Fibroblast of lung (primary cell): ENCODE data around the gene PSPN. TPM values are rescaled to one million over a fixed set of nuclear protein-coding genes. Genes with fewer than 3 reads are reported as not detected.

Experiments used
- DNase-seq, 2 donors: peaks; one replicate each; pipeline versions ENCODE4 v3.0.0 to v3.0.0-alpha.2; 2010; ENCODE audit warnings: low read depth in 2 of 2
- H2AFZ ChIP-seq: 2 replicates; pipeline ENCODE4 v1.5.1; 2012; ENCODE audit warnings: low read length, control low read depth, inconsistent platforms
- H3K27ac ChIP-seq: 2 replicates; pipeline ENCODE4 v1.5.1; 2011; ENCODE audit warnings: low read length, control low read depth; ENCODE audit not compliant: insufficient read depth
- H3K27me3 ChIP-seq: 2 replicates; pipeline ENCODE4 v1.5.1; 2011; ENCODE audit warnings: mild to moderate bottlenecking, low read length; ENCODE audit not compliant: control insufficient read depth, insufficient read depth
- H3K36me3 ChIP-seq: 2 replicates; pipeline ENCODE4 v1.5.1; 2011; ENCODE audit warnings: low read length; ENCODE audit not compliant: control insufficient read depth, insufficient read depth
- H3K4me1 ChIP-seq: 2 replicates; pipeline ENCODE4 v1.5.1; 2011; ENCODE audit warnings: low read length; ENCODE audit not compliant: control insufficient read depth, insufficient read depth; ENCODE audit errors: extremely low read depth
- H3K4me2 ChIP-seq: 2 replicates; pipeline ENCODE4 v1.5.1; 2011; ENCODE audit warnings: low read length, control low read depth; ENCODE audit not compliant: insufficient read depth; ENCODE audit errors: extremely low read depth
- H3K4me3 ChIP-seq, 4 experiments: fragments of 200-600 bp in 1 of 4; sonication (generic) in 1 of 4; replicated peaks in 1 of 4; 2 replicates each; pipeline ENCODE4 v1.5.1; 2011 to 2016; ENCODE audit warnings: low read length in 4 of 4, low read depth in 3 of 4, mild to moderate bottlenecking in 3 of 4, control low read depth in 2 of 4, inconsistent platforms in 1 of 4, mixed read lengths in 1 of 4; ENCODE audit not compliant: insufficient read depth in 1 of 4; ENCODE audit errors: control extremely low read depth in 1 of 4
- H3K79me2 ChIP-seq: 2 replicates; pipeline ENCODE4 v1.5.1; 2012; ENCODE audit warnings: mild to moderate bottlenecking, low read length, inconsistent platforms; ENCODE audit not compliant: control insufficient read depth, insufficient read depth
- H3K9ac ChIP-seq: 2 replicates; pipeline ENCODE4 v1.5.1; 2011; ENCODE audit warnings: mild to moderate bottlenecking, low read length, control low read depth; ENCODE audit not compliant: insufficient read depth
- H3K9me3 ChIP-seq: 2 replicates; pipeline ENCODE4 v1.5.1; 2012; ENCODE audit warnings: low read depth, low read length; ENCODE audit not compliant: control insufficient read depth, insufficient read depth
- H4K20me1 ChIP-seq: 2 replicates; pipeline ENCODE4 v1.5.1; 2011; ENCODE audit warnings: low read length; ENCODE audit not compliant: control insufficient read depth, insufficient read depth; ENCODE audit errors: extremely low read depth
- EZH2 ChIP-seq: IDR thresholded peaks from 2 replicates; pipeline ENCODE4 v1.5.1; 2012; ENCODE audit warnings: low read length, control low read depth, mild to moderate bottlenecking; ENCODE audit errors: missing control alignments
- polyA plus RNA-seq, 2 donors: library from polyadenylated mRNA; depleted of rRNA in 1 of 2; stranded (reverse) in 1 of 2; unstranded in 1 of 2; fragments of >200 nt; gene quantifications; 2 replicates each; pipeline ENCODE4 v1.2.1, GENCODE V29; 2011 to 2012; ENCODE audit warnings: missing spikeins in 1 of 2
- total RNA-seq: library from RNA; depleted of rRNA; stranded (reverse); fragments of >200 nt; gene quantifications from 2 replicates; pipeline ENCODE4 v1.2.1, GENCODE V29; 2014
- TF ChIP-seq, protein P1 (sequence below), 2 donors: IDR thresholded peaks in 1 of 2; conservative IDR thresholded peaks in 1 of 2; 1 replicate in 1 of 2; 2 replicates in 1 of 2; pipeline ENCODE4 v1.5.1; 2011 to 2012; ENCODE audit warnings: low read length in 2 of 2, control low read depth in 1 of 2, inconsistent platforms in 1 of 2, low read depth in 1 of 2, mild to moderate bottlenecking in 1 of 2

Gene PSPN
- total and polyA plus RNA-seq, 2 donors (not counting 1 experiment from before 2014, with no cell fraction given): 0.25 to 0.99 TPM

DNA sequence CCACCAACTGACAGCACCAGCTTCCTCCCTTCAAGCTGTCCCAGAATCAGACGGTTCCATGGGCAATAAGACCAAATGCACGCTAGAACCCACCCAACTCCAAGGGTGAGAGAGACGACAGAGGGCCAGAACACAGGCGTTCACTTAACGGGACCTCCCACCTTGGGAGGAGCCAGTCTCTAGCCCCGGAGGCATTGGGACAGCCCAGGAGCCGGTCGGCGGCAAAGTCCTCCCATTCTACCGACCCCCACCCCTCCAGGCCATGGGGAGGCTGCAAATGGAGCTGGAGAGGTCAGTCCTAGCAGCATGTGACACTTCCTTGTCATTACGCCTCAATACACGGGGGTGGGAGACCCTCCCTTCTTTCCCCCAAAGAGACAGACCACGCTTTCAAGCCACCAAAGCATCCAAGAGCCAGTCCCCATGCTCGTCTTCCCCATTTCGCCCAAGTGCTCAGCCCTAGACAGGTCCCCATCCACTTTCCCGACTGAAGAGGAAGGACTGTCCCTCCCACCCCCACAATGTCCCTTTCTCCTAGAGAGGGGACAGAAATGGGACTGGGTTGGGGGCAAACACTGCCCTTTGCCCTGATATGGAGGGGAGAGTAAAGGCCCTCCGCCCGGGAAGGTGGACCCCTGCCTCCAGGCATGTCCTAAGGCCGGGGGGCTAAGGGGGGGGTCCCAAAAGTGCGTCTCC is 47.9 kb upstream of the PSPN start:
- DNase-seq: peak; percentile 37 to 42
- Histone ChIP-seq H3K36me3 (peaks cover 21% of the 10 kb centered on the region), H4K20me1 (peaks cover 6% of the 10 kb centered on the region), H3K4me1 (peaks cover 4% of the 10 kb centered on the region), H3K9ac (peak overlapping the region; percentile 72), H2AFZ (no peak overlapping the region), H3K27me3 (no peaks in the 10 kb centered on the region), H3K79me2 (peaks cover 52% of the 10 kb centered on the region), H3K9me3 (no peaks in the 10 kb centered on the region), H3K4me2 (peak overlapping the region; percentile 82), H3K27ac (peak overlapping the region; percentile 78), H3K4me3 (peak overlapping the region; percentile 79 to 95 (median 88))
- TF ChIP-seq, protein P1, sequence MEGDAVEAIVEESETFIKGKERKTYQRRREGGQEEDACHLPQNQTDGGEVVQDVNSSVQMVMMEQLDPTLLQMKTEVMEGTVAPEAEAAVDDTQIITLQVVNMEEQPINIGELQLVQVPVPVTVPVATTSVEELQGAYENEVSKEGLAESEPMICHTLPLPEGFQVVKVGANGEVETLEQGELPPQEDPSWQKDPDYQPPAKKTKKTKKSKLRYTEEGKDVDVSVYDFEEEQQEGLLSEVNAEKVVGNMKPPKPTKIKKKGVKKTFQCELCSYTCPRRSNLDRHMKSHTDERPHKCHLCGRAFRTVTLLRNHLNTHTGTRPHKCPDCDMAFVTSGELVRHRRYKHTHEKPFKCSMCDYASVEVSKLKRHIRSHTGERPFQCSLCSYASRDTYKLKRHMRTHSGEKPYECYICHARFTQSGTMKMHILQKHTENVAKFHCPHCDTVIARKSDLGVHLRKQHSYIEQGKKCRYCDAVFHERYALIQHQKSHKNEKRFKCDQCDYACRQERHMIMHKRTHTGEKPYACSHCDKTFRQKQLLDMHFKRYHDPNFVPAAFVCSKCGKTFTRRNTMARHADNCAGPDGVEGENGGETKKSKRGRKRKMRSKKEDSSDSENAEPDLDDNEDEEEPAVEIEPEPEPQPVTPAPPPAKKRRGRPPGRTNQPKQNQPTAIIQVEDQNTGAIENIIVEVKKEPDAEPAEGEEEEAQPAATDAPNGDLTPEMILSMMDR (conservative IDR thresholded peaks at IDR 0.05 in 1 of 2, IDR thresholded peaks at IDR 0.05 in 1 of 2; ENCODE audit: low read depth in 1 of 2, low read length in 2 of 2): no peak
- TF ChIP-seq EZH2: no peak

DNA sequence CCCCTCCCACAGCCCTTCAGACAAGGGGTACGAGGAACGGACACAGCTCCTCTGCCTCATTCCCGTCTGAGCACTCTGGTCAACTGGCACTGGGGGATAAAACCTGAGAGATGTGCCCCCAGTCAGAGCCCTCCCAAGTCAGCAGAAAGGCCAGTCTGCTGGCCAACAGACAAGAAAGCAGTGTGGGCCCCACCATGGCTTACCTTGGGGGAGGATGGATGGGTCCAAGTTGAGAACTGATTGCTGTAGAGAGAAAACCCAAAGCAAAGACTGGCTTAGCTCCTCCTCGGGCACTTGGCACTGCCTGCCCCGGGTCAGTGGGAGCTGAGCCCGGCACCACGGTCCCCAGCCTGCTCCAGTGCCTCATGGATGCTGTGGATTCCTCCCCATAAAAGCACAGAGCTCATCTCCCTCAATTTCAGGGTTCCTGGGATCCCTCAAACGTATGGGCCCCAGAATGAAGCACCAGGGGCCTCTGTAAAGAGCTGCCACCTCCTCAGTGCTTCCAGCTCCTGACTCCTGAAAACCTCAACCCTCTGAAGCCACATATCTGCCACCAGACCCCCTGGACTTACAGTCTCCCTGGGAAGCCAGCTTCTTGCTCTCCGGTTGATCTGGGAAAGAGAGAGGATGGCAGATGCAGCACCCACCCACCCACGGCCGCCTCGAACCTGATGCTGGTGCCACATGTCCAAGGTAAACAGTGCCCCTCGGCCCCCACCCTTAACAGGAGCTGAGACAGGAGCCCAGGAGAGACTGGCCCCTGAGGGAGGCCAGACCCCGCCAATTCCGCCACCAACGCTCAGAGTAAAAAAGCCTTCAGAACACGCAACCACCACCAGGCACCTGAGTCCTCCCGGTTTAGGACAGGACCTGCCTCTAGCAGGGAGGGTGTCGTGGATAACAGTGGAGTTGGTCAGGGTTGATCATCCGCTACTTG is 45.6 kb upstream of the PSPN start:
- Histone ChIP-seq H3K9me3 (no peaks in the 10 kb centered on the region), H3K36me3 (peaks cover 35% of the 10 kb centered on the region), H3K9ac (no peak overlapping the region), H4K20me1 (peaks cover 6% of the 10 kb centered on the region), H2AFZ (no peak overlapping the region), H3K4me1 (peaks cover 4% of the 10 kb centered on the region), H3K27ac (no peak overlapping the region), H3K4me3 (peak overlapping the region in 1 of 4 experiments; percentile 4), H3K4me2 (peak overlapping the region; percentile 33), H3K79me2 (peaks cover 55% of the 10 kb centered on the region), H3K27me3 (no peaks in the 10 kb centered on the region)
- DNase-seq: no peak
- no peak for TF ChIP-seq EZH2
- TF ChIP-seq, protein P1 (conservative IDR thresholded peaks at IDR 0.05 in 1 of 2, IDR thresholded peaks at IDR 0.05 in 1 of 2; ENCODE audit: low read depth in 1 of 2, low read length in 2 of 2): no peak

DNA sequence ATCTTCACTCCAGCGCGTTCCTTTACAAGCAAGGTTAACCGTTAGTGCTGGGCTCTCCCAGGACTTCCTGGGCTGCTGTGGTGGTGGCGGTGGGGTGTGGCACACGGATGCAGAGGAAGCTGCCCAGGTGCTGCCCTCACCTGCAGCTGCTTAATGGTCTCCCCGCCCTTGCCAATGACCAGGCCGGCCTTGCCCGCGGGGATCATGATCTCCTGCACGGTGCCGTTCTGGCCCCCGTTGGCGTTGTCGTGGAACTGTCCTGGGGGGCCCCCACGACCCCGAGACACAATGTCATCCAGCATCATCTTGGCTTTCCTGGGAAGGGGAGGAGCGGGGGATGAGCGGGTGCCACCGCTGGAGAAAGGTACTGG is 42.8 kb upstream of the PSPN start:
- Histone ChIP-seq H3K9me3 (no peaks in the 10 kb centered on the region), H3K4me2 (no peak overlapping the region), H3K4me3 (no peak overlapping the region), H3K79me2 (peaks cover 49% of the 10 kb centered on the region), H3K27ac (no peak overlapping the region), H4K20me1 (peaks cover 6% of the 10 kb centered on the region), H3K27me3 (no peaks in the 10 kb centered on the region), H3K4me1 (peaks cover 4% of the 10 kb centered on the region), H3K36me3 (peaks cover 52% of the 10 kb centered on the region), H2AFZ (no peak overlapping the region), H3K9ac (no peak overlapping the region)
- DNase-seq: no peak
- TF ChIP-seq EZH2: no peak
- TF ChIP-seq, protein P1 (conservative IDR thresholded peaks at IDR 0.05 in 1 of 2, IDR thresholded peaks at IDR 0.05 in 1 of 2; ENCODE audit: low read depth in 1 of 2, low read length in 2 of 2): no peak
